Measurements from ENCODE around the gene SETBP1. TPM values are rescaled to one million over a fixed set of nuclear protein-coding genes. Genes with fewer than 3 reads are reported as not detected.

The SETBP1 gene
- total and polyA plus RNA-seq, 9 of the 15 experiments (the other 6 are each of a cell fraction or from before 2014, with no cell fraction given) = under 0.01 to 0.13 (median 0.04) TPM

DNA sequence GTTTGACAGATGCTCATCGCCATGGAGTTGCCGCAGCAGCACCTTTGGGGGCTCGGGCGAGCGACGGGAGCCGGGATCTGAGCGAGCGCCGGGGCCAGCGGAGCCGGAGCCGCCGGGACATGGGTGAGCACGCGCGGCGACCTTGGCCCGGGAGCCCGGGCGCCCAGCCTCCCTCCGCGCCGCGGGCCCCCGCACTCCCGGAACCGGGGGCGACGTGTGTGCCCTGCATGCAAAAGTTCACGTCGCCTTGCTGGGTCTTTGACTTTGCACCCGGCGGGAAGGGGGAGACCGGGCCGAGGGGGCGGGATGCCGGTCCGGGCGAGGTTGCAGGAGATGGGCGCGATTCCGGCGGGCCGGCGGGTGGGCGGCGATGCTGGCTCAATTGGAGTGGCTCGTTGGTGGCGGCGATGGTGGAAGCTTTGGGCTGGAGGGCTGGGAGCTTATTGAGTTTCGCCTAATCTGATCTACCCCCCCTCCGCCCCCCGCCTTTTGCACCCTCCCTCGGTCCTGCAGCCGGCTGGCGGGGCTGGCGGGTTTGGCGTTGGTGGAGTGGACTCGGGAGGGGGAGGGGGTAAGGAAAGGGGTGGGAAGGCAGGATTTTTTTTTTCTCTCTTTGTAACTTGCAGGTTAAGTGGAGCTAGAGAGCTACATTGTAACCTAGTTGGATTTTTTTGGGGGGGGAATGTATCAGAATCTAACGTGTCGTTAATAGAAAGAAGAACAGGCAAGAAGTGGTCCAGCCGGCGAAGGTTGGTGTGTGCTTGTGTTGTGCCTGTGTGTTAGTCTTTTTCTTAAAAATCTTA, at the start of gene SETBP1 (continued):
- TF ChIP-seq ZNF24 (IDR thresholded peaks at IDR 0.05) (no peak), ATF4 (CRISPR knock-in tag; IDR thresholded peaks at IDR 0.05) (no peak)

- TF ChIP-seq PHF8 (IDR thresholded peaks at IDR 0.05; ENCODE audit: borderline replicate concordance, low read length) (no peak), SETDB1 (IDR thresholded peaks at IDR 0.05; ENCODE audit: low read length) (no peak), KDM5B (IDR thresholded peaks at IDR 0.05; ENCODE audit: insufficient replicate concordance, low read depth, low read length) (no peak), MAFG (tag; conservative IDR thresholded peaks at IDR 0.05) (no peak), NBN (IDR thresholded peaks at IDR 0.05; ENCODE audit: low read depth) (no peak), HMG20A (CRISPR knock-in tag; conservative IDR thresholded peaks at IDR 0.05) (no peak), ZFP1 (CRISPR knock-in tag; IDR thresholded peaks at IDR 0.05) (no peak)
- TF ChIP-seq, protein P1, sequence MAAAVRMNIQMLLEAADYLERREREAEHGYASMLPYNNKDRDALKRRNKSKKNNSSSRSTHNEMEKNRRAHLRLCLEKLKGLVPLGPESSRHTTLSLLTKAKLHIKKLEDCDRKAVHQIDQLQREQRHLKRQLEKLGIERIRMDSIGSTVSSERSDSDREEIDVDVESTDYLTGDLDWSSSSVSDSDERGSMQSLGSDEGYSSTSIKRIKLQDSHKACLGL (CRISPR knock-in tag; IDR thresholded peaks at IDR 0.05; ENCODE audit: borderline replicate concordance, poor library complexity, severe bottlenecking) = no peak
- intact Hi-C loops (cut with micrococcal nuclease) (no loop called here), in situ Hi-C loops (cut with MboI) (no loop called here)
- DNase-seq (ENCODE audit: extremely low read depth in 1 of 4, low spot score in 3 of 4) (no peak), ATAC-seq (no peak), FAIRE-seq (no peak)
- Histone ChIP-seq H3K4me2 (ENCODE audit: insufficient read depth, low read length) (no peak overlapping the region), H3K4me3 (no peak overlapping the region), H3K4me1 (replicated peaks in 1 of 2; ENCODE audit: control insufficient read depth in 2 of 2, insufficient read depth in 2 of 2, low read length in 2 of 2) (no peaks in the 10 kb centered on the region), H3K27me3 (ENCODE audit: control insufficient read depth in 2 of 2, insufficient read depth in 2 of 2, low read length in 2 of 2) (no peaks in the 10 kb centered on the region), H3K9me1 (ENCODE audit: control insufficient read depth, insufficient read depth, low read length) (no peaks in the 10 kb centered on the region), H4K20me1 (replicated peaks; ENCODE audit: control insufficient read depth, insufficient read depth, low read length) (no peaks in the 10 kb centered on the region), H3K79me2 (ENCODE audit: control insufficient read depth, insufficient read depth, low read length) (no peaks in the 10 kb centered on the region), H3K27ac (ENCODE audit: extremely low read depth, low read depth, low read length) (no peak overlapping the region), H3K9me3 (replicated peaks; ENCODE audit: control insufficient read depth, insufficient read depth, low read depth, low read length) (no peaks in the 10 kb centered on the region), H3K36me3 (ENCODE audit: control insufficient read depth, insufficient read depth, low read length) (no peaks in the 10 kb centered on the region), H2AFZ (ENCODE audit: low read depth, low read length) (no peak overlapping the region), H3K9ac (ENCODE audit: insufficient read depth in 1 of 2, low read depth in 2 of 2, low read length in 2 of 2) (no peak overlapping the region)
- no TSS peak for BruUV-seq (replicated peaks)
- CTCF ChIA-PET (ENCODE audit: low intra/inter-chr PET ratio) = no interaction called here
- WGBS (ENCODE audit: insufficient coverage, low coverage, missing lambda C conversion rate) = 0% methylated on average over 3 of the region's 3 CpGs
- POLR2A ChIA-PET = no interaction called here
Measured at GRCh38 chr18:44632469-44633145, 48.1 kb upstream of the SETBP1 start.
